Adrenal gland (tissue), 12 donors: ENCODE results near the gene ASTN2. TPM values are rescaled to one million over a fixed set of nuclear protein-coding genes. Genes with fewer than 3 reads are reported as not detected.

Source experiments
- DNase-seq, 7 donors: peaks; one replicate each; pipeline ENCODE4 v3.0.0-alpha.2; 2019 to 2020
- H3K27ac ChIP-seq, 5 donors: fragments of 200-600 bp; sonication (generic) in 4 of 5; 1 replicate in 3 of 5; 2 replicates in 2 of 5; pipeline versions ENCODE4 v1.5.1 to v1.8.0; 2016 to 2020; ENCODE audit warnings: mild to moderate bottlenecking in 1 of 5
- H3K27me3 ChIP-seq: fragments of 200-600 bp; 2 replicates; pipeline ENCODE4 v1.8.0; 2021
- H3K36me3 ChIP-seq, 2 donors: fragments of 200-600 bp; replicated peaks in 1 of 2; 1 replicate in 1 of 2; 2 replicates in 1 of 2; pipeline versions ENCODE4 v1.5.1 to v1.8.0; 2018 to 2022
- H3K4me1 ChIP-seq, 2 donors: fragments of 200-600 bp; replicated peaks in 1 of 2; 1 replicate in 1 of 2; 2 replicates in 1 of 2; pipeline versions ENCODE4 v1.5.1 to v1.8.0; 2018 to 2021
- H3K4me3 ChIP-seq, 4 donors: fragments of 200-600 bp; sonication (generic) in 3 of 4; one replicate each; pipeline ENCODE4 v1.5.1; 2016 to 2018
- H3K9me3 ChIP-seq, 3 donors: fragments of 200-600 bp; sonication (generic) in 1 of 3; replicated peaks in 1 of 3; 1 replicate in 2 of 3; 2 replicates in 1 of 3; pipeline versions ENCODE4 v1.5.1 to v1.8.0; 2016 to 2021
- POLR2A ChIP-seq, 2 donors: fragments of 450-650 bp; IDR thresholded peaks; one replicate each; pipeline ENCODE4 v1.6.1; 2017; ENCODE audit warnings: antibody characterized with exemption in 2 of 2, mild to moderate bottlenecking in 2 of 2, moderate library complexity in 1 of 2
- WGBS, 4 donors: extraction: QIAGEN DNeasy Blood & Tissue Kit in 2 of 4; methylation state at CpG; one replicate each; pipeline versions ENCODE4 v1.1.5 to v1.1.7; 2013 to 2017; 5-methylcytosine and 5-hydroxymethylcytosine counted together
- intact Hi-C, 2 donors: fragments of 100-400 bp; cut with DNase I; formaldehyde crosslinking; loops; one replicate each; pipeline versions ENCODE4 v1.14.1 to v1.15.0; 2022 to 2023
- polyA plus RNA-seq, 3 donors: library from polyadenylated mRNA; stranded (reverse); fragments of 200-250 nt in 2 of 3; fragments of 350-450 nt in 1 of 3; fragmentation: Illumina TruSeq in 1 of 3; extraction: RNeasy Lipid Tissue Mini Kit (QIAGEN cat#74804) in 1 of 3; gene quantifications; one replicate each; pipeline ENCODE4 v1.2.3, GENCODE V29; 2013 to 2014
- total RNA-seq, 9 donors: library from RNA; depleted of rRNA in 4 of 9; stranded (reverse); fragments of >200 nt in 4 of 9; fragments of 120-200 nt in 1 of 9; fragmentation: NEBNext Ultra II Directional in 1 of 9; extraction: Animal tissue kit (Norgen Biotek cat#: 25700) in 1 of 9; gene quantifications; one replicate each; pipeline versions ENCODE4 v1.1.0 to v1.2.4, GENCODE V29; 2013 to 2023
- TF ChIP-seq, protein P1 (sequence below), 6 experiments: fragments of 450-650 bp in 4 of 6; fragments of 200-600 bp in 2 of 6; sonication (generic) in 1 of 6; IDR thresholded peaks; 1 replicate in 5 of 6; 2 replicates in 1 of 6; pipeline versions ENCODE4 v1.5.1 to v1.8.0; 2016 to 2021; ENCODE audit warnings: antibody characterized with exemption in 6 of 6, mild to moderate bottlenecking in 2 of 6, moderate library complexity in 1 of 6
- donor health status: healthy with polysubstance abuse.
- donor health status: Bipolar disorder and iron deficiency.
- donor health status: DM: yes; HTN: yes; CAD: no.
- donor health status: DM: no; HTN: no; CAD: no.
- donor health status: DM: no; HTN: no; CAD: no.
- donor health status: DM: yes; HTN: yes; CAD: no.

The ASTN2 gene
- total and polyA plus RNA-seq, 12 donors, result 2.5 to 15.6 (median 6.8) TPM

- H3K9me3 ChIP-seq, result no peaks in the 10 kb centered on the region
- no peaks in the 10 kb centered on the region for H3K27me3 ChIP-seq
- DNase-seq, result no peak
- 65 to 84% (median 72%) methylated on average over 1 of the region's 1 CpG for WGBS, 4 donors
- H3K27ac ChIP-seq, result no peak overlapping the region
- intact Hi-C loops, result no loop called here
- no peak overlapping the region for H3K4me3 ChIP-seq
- TF ChIP-seq, protein P1, sequence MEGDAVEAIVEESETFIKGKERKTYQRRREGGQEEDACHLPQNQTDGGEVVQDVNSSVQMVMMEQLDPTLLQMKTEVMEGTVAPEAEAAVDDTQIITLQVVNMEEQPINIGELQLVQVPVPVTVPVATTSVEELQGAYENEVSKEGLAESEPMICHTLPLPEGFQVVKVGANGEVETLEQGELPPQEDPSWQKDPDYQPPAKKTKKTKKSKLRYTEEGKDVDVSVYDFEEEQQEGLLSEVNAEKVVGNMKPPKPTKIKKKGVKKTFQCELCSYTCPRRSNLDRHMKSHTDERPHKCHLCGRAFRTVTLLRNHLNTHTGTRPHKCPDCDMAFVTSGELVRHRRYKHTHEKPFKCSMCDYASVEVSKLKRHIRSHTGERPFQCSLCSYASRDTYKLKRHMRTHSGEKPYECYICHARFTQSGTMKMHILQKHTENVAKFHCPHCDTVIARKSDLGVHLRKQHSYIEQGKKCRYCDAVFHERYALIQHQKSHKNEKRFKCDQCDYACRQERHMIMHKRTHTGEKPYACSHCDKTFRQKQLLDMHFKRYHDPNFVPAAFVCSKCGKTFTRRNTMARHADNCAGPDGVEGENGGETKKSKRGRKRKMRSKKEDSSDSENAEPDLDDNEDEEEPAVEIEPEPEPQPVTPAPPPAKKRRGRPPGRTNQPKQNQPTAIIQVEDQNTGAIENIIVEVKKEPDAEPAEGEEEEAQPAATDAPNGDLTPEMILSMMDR (IDR thresholded peaks at IDR 0.05), result no peak
- no peak for TF ChIP-seq POLR2A (IDR thresholded peaks at IDR 0.05)
- H3K36me3 ChIP-seq, result no peaks in the 10 kb centered on the region
- no peaks in the 10 kb centered on the region for H3K4me1 ChIP-seq
These were observed 318.7 kb downstream of the ASTN2 start for GRCh38 chr9:117096138-117096537.

DNA sequence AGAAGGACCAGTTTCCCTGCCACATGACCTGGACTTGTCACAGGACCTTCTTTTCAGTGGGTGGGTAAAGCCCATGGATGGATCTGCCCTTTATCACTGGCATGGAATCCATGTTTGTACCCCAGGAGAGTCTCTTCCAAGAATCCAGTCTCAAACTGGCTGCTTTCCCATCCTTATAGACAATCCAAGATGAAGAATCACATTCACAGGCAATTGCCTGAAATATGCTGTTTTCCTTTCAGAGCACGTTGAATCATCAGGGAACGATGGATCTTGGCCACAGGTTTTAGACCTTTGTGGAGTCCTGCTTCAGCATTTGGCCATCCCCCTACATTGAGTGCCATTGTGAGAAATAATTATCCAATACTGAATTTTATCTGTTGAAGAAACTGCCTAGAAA is 319.8 kb downstream of the ASTN2 start:
- Histone ChIP-seq H3K9me3 (no peaks in the 10 kb centered on the region), H3K4me3 (no peak overlapping the region), H3K27me3 (no peaks in the 10 kb centered on the region), H3K4me1 (no peaks in the 10 kb centered on the region), H3K27ac (no peak overlapping the region), H3K36me3 (no peaks in the 10 kb centered on the region)
- DNase-seq, result no peak
- WGBS, 4 donors, result 69 to 83% (median 69%) methylated on average over 2 of the region's 2 CpGs
- TF ChIP-seq, protein P1 (IDR thresholded peaks at IDR 0.05), result no peak
- no peak for TF ChIP-seq POLR2A (IDR thresholded peaks at IDR 0.05)
- intact Hi-C loops, result no loop called here

DNA sequence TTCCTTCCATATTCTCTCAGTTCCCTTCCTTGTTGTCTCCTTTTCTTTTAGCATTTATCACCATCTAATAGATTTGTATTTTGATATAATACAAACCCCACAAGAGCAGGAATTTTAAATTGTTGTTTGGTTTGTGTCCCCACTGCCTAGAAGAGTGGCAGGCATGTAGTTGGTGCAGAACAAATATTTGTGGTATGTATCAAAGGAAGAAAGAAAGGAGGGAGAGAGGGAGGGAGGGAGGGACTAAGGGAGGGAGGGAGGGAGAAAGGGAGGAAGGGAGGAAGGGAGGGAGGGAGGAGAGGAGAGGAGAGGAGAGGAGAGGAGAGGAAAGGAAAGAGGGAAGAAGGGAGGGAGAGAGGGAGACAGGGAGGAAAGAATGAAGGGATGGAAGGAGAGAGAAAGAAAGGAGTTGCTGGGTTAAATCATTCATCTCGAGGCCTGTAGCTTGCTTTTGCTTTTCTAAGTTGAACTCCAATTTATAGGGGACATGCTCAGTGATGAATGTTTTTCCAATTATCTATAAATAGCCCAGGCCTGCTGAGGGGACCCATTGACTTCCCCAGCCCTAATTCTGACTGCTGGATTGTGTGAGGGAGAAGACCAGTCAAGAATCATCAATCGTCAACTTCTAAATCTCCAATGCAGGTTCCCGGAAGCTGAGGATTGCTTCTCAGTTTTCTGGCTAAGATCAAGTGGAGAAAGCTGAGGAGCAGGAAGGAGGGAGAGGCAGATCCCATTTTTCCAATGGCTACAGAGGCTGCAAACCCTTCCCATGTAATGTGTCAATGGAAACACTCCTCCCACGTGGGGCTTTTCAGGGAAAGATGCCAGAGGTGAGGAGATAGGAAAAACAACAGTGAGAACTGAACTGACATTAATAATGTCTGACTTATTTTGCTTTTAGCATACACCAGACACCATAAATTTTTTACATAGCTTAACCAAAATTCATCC is 320.7 kb downstream of the ASTN2 start:
- TF ChIP-seq, protein P1 (IDR thresholded peaks at IDR 0.05), result no peak
- TF ChIP-seq POLR2A (IDR thresholded peaks at IDR 0.05), result no peak
- Histone ChIP-seq H3K27me3 (no peaks in the 10 kb centered on the region), H3K4me3 (no peak overlapping the region), H3K4me1 (no peaks in the 10 kb centered on the region), H3K27ac (no peak overlapping the region), H3K36me3 (no peaks in the 10 kb centered on the region), H3K9me3 (no peaks in the 10 kb centered on the region)
- no peak for DNase-seq
- intact Hi-C loops, result no loop called here
- WGBS, 4 donors, result 27 to 35% (median 34%) methylated on average over 4 of the region's 4 CpGs

GRCh38 chr9:117092582-117092981 is 322.3 kb downstream of the ASTN2 start:
- no peaks in the 10 kb centered on the region for H3K9me3 ChIP-seq
- no peaks in the 10 kb centered on the region for H3K27me3 ChIP-seq
- intact Hi-C loops, result no loop called here
- H3K27ac ChIP-seq, result no peak overlapping the region
- H3K36me3 ChIP-seq, result no peaks in the 10 kb centered on the region
- H3K4me3 ChIP-seq, result no peak overlapping the region
- WGBS, 4 donors, result 0% methylated on average over 1 of the region's 1 CpG
- no peak for DNase-seq
- H3K4me1 ChIP-seq, result no peaks in the 10 kb centered on the region
- TF ChIP-seq POLR2A (IDR thresholded peaks at IDR 0.05), result no peak
- TF ChIP-seq, protein P1 (IDR thresholded peaks at IDR 0.05), result no peak
